KG1 (cell line): ENCODE data around the gene SMYD4.

Experiments used
- DNase-seq: peaks from one replicate; lab custom pipeline; 2025; lab: John Stamatoyannopoulos, UW

The SMYD4 gene

GRCh38 chr17:1730326-1731193 is 99.1 kb downstream of the SMYD4 start:
- no peak for DNase-seq

GRCh38 chr17:1729966-1730325 is 99.8 kb downstream of the SMYD4 start:
- no peak for DNase-seq
